ENCODE data around the gene RPS27. TPM values are rescaled to one million over a fixed set of nuclear protein-coding genes. Genes with fewer than 3 reads are reported as not detected.
A peak's percentile ranks its signal among the peaks of the same experiment; 100 is the strongest.

The RPS27 gene
- polyA plus RNA-seq, 1 experiment: 8,584 TPM

- Histone ChIP-seq H3K27me3 (ENCODE audit: control insufficient read depth, insufficient read depth, low read length) (no peaks in the 10 kb centered on the region), H3K36me3 (ENCODE audit: control insufficient read depth, insufficient read depth, low read length) (peaks cover 32% of the 10 kb centered on the region), H3K4me3 (ENCODE audit: low read depth, low read length) (no peak overlapping the region)
- ChIA-PET POLR2A (no interaction called here), CTCF (no interaction called here)
- no peak for TF ChIP-seq CTCF (IDR thresholded peaks at IDR 0.05; ENCODE audit: insufficient read depth, low read depth, low read length)
- DNase-seq (ENCODE audit: low read depth): no peak
Measured at GRCh38 chr1:153951183-153951582, 39.4 kb upstream of the RPS27 start.

GRCh38 chr1:153951801-153952200 lies 38.8 kb upstream of the RPS27 start:
- peaks cover 32% of the 10 kb centered on the region for H3K36me3 ChIP-seq (ENCODE audit: control insufficient read depth, insufficient read depth, low read length)
- ChIA-PET POLR2A (no interaction called here), CTCF (no interaction called here)
- no peak for TF ChIP-seq CTCF (IDR thresholded peaks at IDR 0.05; ENCODE audit: insufficient read depth, low read depth, low read length)
- H3K4me3 ChIP-seq (ENCODE audit: low read depth, low read length): no peak overlapping the region
- H3K27me3 ChIP-seq (ENCODE audit: control insufficient read depth, insufficient read depth, low read length): no peaks in the 10 kb centered on the region
- no peak for DNase-seq (ENCODE audit: low read depth)

- Histone ChIP-seq H3K4me3 (ENCODE audit: low read depth, low read length) (no peak overlapping the region), H3K27me3 (ENCODE audit: control insufficient read depth, insufficient read depth, low read length) (no peaks in the 10 kb centered on the region), H3K36me3 (ENCODE audit: control insufficient read depth, insufficient read depth, low read length) (peaks cover 27% of the 10 kb centered on the region)
- ChIA-PET POLR2A (no interaction called here), CTCF (interaction anchor here (0.6 to 1.5 kb wide), 5 partner anchors 8 to 25 kb away, joined by 3 to 7 read pairs (median 4); partner anchors contain the start of genes DENND4B and SLC39A1)
- DNase-seq (ENCODE audit: low read depth): no peak
- no peak for TF ChIP-seq CTCF (IDR thresholded peaks at IDR 0.05; ENCODE audit: insufficient read depth, low read depth, low read length)
Measured at GRCh38 chr1:153953859-153954365, 36.6 kb upstream of the RPS27 start.

GRCh38 chr1:153954826-153955225 lies 35.7 kb upstream of the RPS27 start:
- H3K4me3 ChIP-seq (ENCODE audit: low read depth, low read length): no peak overlapping the region
- H3K27me3 ChIP-seq (ENCODE audit: control insufficient read depth, insufficient read depth, low read length): no peaks in the 10 kb centered on the region
- ChIA-PET CTCF (interaction anchor here (1.4 kb wide), 1 partner anchor 8 kb away, joined by 4 read pairs; the partner anchor contains the start of gene DENND4B), POLR2A (no interaction called here)
- peaks cover 26% of the 10 kb centered on the region for H3K36me3 ChIP-seq (ENCODE audit: control insufficient read depth, insufficient read depth, low read length)
- TF ChIP-seq CTCF (IDR thresholded peaks at IDR 0.05; ENCODE audit: insufficient read depth, low read depth, low read length): no peak
- DNase-seq (ENCODE audit: low read depth): no peak

GRCh38 chr1:153956997-153957715 lies 33.4 kb upstream of the RPS27 start:
- POLR2A ChIA-PET: no interaction called here
- DNase-seq (ENCODE audit: low read depth): no peak
- H3K4me3 ChIP-seq (ENCODE audit: low read depth, low read length): peak overlapping the region; percentile 96
- no peak for TF ChIP-seq CTCF (IDR thresholded peaks at IDR 0.05; ENCODE audit: insufficient read depth, low read depth, low read length)
- H3K36me3 ChIP-seq (ENCODE audit: control insufficient read depth, insufficient read depth, low read length): peaks cover 24% of the 10 kb centered on the region
- no peaks in the 10 kb centered on the region for H3K27me3 ChIP-seq (ENCODE audit: control insufficient read depth, insufficient read depth, low read length)
- CTCF ChIA-PET: interaction anchor here (1.6 to 2.5 kb wide), 2 partner anchors 11 to 160 kb away, joined by 4 to 13 read pairs; partner anchors contain the start of gene DENND4B
